Activated CD4-positive, alpha-beta memory T cell treated with anti-CD3 and anti-CD28 coated beads, Interleukin-2, amount 10 ng/mL, durations not matched to agents 7 days and 5 days (primary cell): ENCODE measurements around the gene CDK6. TPM values are rescaled to one million over a fixed set of nuclear protein-coding genes. Genes with fewer than 3 reads are reported as not detected.

Experiments used
- CTCF ChIA-PET: fragments of 350-600 bp; sonication (Branson Sonifier 250); formaldehyde crosslinking; loops from one replicate; lab custom pipeline; 2021; ENCODE audit warnings: antibody characterized with exemption, inconsistent platforms; lab: Charles Lee
- POLR2A ChIA-PET: fragments of 350-600 bp; sonication (Branson Sonifier 250); formaldehyde crosslinking; loops from one replicate; lab custom pipeline; 2021; ENCODE audit warnings: antibody characterized with exemption; lab: Charles Lee
- DNase-seq: peaks from one replicate; pipeline ENCODE4 v3.0.0-alpha.2; 2020
- H3K27ac Mint-ChIP-seq: one replicate; pipeline ENCODE4 v1.8.0; 2021; ENCODE audit warnings: mild to moderate bottlenecking, mixed read lengths
- H3K27me3 Mint-ChIP-seq: one replicate; pipeline ENCODE4 v1.8.0; 2021; ENCODE audit warnings: mixed read lengths
- H3K36me3 Mint-ChIP-seq: one replicate; pipeline ENCODE4 v1.8.0; 2021; ENCODE audit warnings: low read depth, mixed read lengths
- H3K4me1 Mint-ChIP-seq: one replicate; pipeline ENCODE4 v1.8.0; 2021; ENCODE audit warnings: mixed read lengths
- H3K4me3 Mint-ChIP-seq: one replicate; pipeline ENCODE4 v1.8.0; 2021; ENCODE audit warnings: mild to moderate bottlenecking, mixed read lengths
- H3K9me3 Mint-ChIP-seq: one replicate; pipeline ENCODE4 v1.8.0; 2021; ENCODE audit warnings: mixed read lengths
- total RNA-seq, 2 experiments: library from RNA; stranded (reverse); gene quantifications; one replicate each; pipeline ENCODE4 v1.2.3, GENCODE V29; 2021

The CDK6 gene
- total RNA-seq, 2 experiments from 2014 or later, result 105 TPM

DNA sequence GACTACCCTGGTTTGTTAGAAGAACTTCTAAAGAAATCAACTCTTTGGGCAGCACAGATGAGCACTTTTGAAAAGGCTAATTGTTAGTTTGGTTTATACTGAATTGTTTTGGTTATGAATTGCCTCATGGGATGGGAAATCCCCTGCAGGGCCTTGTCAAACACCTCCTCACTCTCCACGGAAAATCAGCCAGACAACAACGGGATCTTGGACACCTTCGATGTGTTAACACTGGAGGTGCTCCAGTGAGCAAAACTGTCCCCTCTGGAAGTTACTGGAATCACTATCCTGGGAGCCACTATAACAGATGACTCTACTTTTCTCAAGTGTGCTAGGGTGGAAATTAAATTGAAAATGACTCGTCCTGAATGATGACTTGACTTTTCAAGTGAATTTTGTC is 38.7 kb downstream of the CDK6 start:
- POLR2A ChIA-PET, result interaction anchor here (0.7 kb wide), 1 partner anchor 106 kb away, joined by 3 read pairs; no protein-coding TSS in a partner anchor
- no peak overlapping the region for H3K4me3 Mint-ChIP-seq
- peaks cover 42% of the 10 kb centered on the region for H3K4me1 Mint-ChIP-seq
- CTCF ChIA-PET, result no interaction called here
- DNase-seq, result no peak
- no peak overlapping the region for H3K27ac Mint-ChIP-seq
- H3K36me3 Mint-ChIP-seq, result peaks cover 19% of the 10 kb centered on the region
- no peaks in the 10 kb centered on the region for H3K9me3 Mint-ChIP-seq
- H3K27me3 Mint-ChIP-seq, result no peaks in the 10 kb centered on the region

DNA sequence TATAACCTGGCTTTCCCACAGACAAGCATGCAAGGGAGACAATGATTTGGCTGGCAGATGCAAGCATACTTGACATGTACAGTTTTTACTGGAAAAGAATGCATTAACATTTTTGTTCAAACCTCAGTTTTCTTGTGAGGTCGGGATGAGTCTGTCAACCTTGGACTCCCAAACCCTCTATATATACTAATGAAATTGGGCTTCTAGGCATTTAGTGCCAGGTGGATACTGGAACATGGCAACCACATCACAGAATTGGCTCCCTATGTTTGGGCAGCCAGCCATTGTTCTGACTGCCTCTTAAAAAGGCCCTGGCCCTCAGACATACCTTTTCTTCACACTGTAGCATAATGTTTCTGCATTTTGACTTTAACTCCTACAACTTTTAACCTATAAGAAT is 39.1 kb downstream of the CDK6 start:
- Mint-ChIP-seq H3K36me3 (peaks cover 22% of the 10 kb centered on the region), H3K27me3 (no peaks in the 10 kb centered on the region), H3K4me1 (peaks cover 41% of the 10 kb centered on the region), H3K4me3 (no peak overlapping the region), H3K9me3 (no peaks in the 10 kb centered on the region), H3K27ac (no peak overlapping the region)
- CTCF ChIA-PET, result no interaction called here
- POLR2A ChIA-PET, result interaction anchor here (0.7 kb wide), 1 partner anchor 107 kb away, joined by 3 read pairs; no protein-coding TSS in a partner anchor
- DNase-seq, result no peak

DNA sequence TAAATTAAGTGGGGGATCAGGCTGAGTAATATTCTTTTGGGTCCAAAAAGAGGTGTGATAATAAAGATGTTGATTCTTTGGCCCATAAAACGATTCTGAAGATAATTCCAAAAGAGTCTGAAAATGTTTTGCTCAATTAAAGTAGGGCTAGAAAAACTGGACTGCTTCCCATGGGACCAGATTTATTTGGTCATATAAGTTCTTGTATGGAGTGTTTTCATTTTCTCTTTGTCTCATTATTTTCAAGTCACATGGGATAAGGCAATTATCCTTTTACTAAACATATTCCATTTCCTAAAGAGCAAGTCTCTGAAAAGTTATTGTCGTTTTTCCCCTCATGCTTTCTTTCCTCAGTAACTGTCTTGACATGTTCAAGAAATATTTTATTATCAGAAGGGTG is 41.5 kb downstream of the CDK6 start:
- H3K27me3 Mint-ChIP-seq, result no peaks in the 10 kb centered on the region
- H3K36me3 Mint-ChIP-seq, result peaks cover 45% of the 10 kb centered on the region
- CTCF ChIA-PET, result no interaction called here
- H3K4me1 Mint-ChIP-seq, result peaks cover 47% of the 10 kb centered on the region
- H3K9me3 Mint-ChIP-seq, result peaks cover 14% of the 10 kb centered on the region
- H3K4me3 Mint-ChIP-seq, result no peak overlapping the region
- no peak for DNase-seq
- no peak overlapping the region for H3K27ac Mint-ChIP-seq
- POLR2A ChIA-PET, result interaction anchor here (1.4 kb wide), 1 partner anchor 15 kb away, joined by 4 read pairs; no protein-coding TSS in a partner anchor

DNA sequence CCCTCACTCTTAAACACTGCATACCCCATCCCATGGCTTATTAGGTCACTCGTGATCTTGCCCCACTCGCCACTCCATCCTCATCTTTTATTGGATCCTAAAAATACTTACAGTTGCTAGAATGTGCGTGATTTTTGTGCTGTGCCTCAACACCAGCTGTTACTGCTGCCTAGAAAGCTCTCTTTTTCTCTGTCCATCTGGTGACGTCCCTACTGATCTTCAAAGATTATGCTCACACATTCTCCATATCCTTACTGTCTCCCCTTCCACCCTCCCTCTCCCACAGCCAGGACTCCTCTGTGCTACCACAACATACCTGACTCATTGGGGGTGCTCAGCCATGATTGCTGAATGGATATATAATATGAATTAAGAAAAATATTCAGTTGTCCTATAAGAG is 42.0 kb downstream of the CDK6 start:
- CTCF ChIA-PET, result no interaction called here
- DNase-seq, result no peak
- H3K36me3 Mint-ChIP-seq, result peaks cover 49% of the 10 kb centered on the region
- no peak overlapping the region for H3K4me3 Mint-ChIP-seq
- peaks cover 48% of the 10 kb centered on the region for H3K4me1 Mint-ChIP-seq
- POLR2A ChIA-PET, result interaction anchor here (1.4 kb wide), 1 partner anchor 15 kb away, joined by 4 read pairs; no protein-coding TSS in a partner anchor
- no peak overlapping the region for H3K27ac Mint-ChIP-seq
- peaks cover 16% of the 10 kb centered on the region for H3K9me3 Mint-ChIP-seq
- H3K27me3 Mint-ChIP-seq, result no peaks in the 10 kb centered on the region

DNA sequence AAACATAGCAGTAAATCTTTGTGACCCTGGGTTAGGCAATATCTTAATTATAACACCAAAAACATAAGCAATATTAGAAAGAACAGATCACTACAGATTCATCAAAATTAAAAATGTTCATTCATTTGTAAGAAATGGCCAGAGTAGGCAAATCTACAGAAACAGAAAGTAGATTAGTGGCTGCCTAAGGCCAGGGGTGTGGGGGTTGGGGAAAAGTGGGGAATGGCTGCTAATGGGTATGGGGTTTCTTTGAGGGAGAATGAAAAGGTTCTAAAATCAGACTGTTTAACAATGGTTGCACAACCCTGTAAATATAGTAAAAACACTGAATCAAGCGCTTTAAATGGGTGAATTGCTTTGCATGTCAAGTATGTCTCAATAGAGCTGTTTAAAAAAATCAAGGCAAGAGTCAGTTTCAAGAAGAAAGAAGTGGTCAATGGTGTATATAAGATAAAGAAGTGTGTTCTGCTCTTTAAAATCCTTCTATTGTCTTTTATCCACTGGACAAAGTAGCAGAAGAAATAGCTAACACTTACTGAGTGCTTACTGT is 42.6 kb downstream of the CDK6 start:
- ChIA-PET POLR2A (interaction anchor here (1.1 to 1.4 kb wide), 2 partner anchors 11 to 16 kb away, joined by 4 to 5 read pairs; no protein-coding TSS in a partner anchor), CTCF (no interaction called here)
- Mint-ChIP-seq H3K27me3 (no peaks in the 10 kb centered on the region), H3K36me3 (peaks cover 56% of the 10 kb centered on the region), H3K4me1 (peaks cover 48% of the 10 kb centered on the region), H3K9me3 (peaks cover 16% of the 10 kb centered on the region), H3K4me3 (no peak overlapping the region), H3K27ac (no peak overlapping the region)
- DNase-seq, result no peak

DNA sequence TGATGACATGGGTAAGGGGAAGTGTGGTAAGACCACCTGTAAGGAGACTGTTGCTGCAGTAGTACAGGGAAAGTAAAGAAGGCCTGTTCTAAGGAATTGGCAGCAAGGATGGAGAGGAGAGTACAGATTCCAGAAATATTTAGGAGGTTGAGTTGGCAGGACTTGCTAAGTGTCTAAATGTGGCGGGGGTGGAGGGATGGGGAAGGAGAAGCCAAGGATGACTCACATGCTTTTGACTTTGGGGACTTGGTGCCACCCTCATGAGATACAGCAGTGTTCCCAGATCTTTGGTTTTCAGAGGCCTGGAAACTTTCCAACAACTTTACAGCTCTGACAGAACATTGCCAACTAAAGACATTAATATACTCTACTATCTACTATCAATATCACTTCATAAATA is 45.4 kb downstream of the CDK6 start:
- DNase-seq, result no peak
- Mint-ChIP-seq H3K4me1 (peaks cover 53% of the 10 kb centered on the region), H3K9me3 (peaks cover 20% of the 10 kb centered on the region), H3K4me3 (no peak overlapping the region), H3K36me3 (peaks cover 61% of the 10 kb centered on the region), H3K27me3 (no peaks in the 10 kb centered on the region), H3K27ac (no peak overlapping the region)
- POLR2A ChIA-PET, result no interaction called here
- CTCF ChIA-PET, result no interaction called here

DNA sequence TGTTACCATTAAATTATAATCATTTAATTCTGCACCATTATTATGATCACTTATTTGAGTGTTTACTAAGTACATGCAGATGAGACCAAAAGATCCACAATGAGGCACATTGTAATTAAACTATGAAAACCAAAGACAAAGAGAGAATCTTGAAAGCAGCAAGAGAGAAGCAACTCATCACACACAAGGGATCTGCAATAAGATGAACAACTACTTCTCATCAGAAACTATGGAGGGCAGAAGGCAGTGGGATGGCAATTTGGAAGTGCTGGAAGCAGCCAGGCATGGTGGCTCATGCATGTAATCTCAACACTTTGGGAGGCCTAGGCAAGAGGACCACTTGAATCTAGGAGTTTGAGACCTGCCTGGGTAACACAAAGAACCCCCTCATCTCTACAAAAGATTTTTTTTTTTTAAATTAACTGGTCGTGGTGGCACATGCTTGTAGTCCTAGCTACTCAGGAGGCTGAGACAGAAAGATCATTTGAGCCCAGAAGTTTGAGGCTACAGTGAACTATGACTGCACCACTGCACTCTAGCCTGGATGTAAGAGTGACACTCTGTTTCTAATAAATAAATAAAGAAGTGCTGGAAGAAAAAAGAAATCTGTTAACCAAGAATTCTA is 47.7 kb downstream of the CDK6 start:
- Mint-ChIP-seq H3K9me3 (peaks cover 20% of the 10 kb centered on the region), H3K4me1 (peaks cover 48% of the 10 kb centered on the region), H3K4me3 (no peak overlapping the region), H3K36me3 (peaks cover 67% of the 10 kb centered on the region), H3K27me3 (no peaks in the 10 kb centered on the region), H3K27ac (no peak overlapping the region)
- no peak for DNase-seq
- ChIA-PET CTCF (no interaction called here), POLR2A (no interaction called here)

DNA sequence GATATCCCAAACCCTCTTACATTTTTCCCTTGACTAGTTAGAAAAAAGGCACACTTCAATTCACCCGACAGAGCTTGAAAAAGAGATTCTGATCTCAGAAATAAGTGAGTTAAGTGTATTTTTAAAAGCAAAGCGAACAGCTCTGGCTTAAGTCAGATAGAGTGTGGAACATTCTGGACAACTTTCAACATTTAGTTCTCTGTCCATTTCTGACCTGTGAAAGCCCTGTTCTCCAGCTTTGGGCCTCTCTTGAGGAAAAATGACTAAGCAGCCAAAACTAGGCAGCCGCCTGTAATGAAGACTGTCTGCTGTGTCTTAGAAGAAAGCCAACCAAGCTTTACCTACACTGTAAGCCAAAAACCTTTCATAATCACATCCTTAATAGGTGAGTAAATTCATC is 50.5 kb downstream of the CDK6 start:
- Mint-ChIP-seq H3K27me3 (no peaks in the 10 kb centered on the region), H3K36me3 (peaks cover 58% of the 10 kb centered on the region), H3K4me3 (no peak overlapping the region), H3K9me3 (peaks cover 17% of the 10 kb centered on the region), H3K27ac (no peak overlapping the region), H3K4me1 (peaks cover 50% of the 10 kb centered on the region)
- DNase-seq, result no peak
- ChIA-PET CTCF (no interaction called here), POLR2A (no interaction called here)

DNA sequence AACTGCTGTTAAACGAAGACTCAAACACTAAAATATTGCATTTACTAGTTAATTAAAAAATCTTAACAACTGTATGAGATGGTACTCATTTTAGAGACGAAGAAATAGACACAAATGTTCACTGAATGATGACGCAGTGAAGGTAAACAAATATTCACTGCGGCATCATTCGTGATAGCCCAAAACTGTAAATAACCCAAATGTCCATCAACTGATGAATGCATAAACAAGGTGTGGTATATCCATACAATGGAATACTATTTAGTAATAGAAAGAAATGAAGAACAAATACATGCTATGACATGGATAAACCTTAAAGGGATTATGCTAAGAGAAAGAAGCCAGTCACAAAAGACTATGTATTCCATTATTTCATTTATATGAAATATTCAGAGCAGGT is 51.4 kb downstream of the CDK6 start:
- Mint-ChIP-seq H3K4me1 (peaks cover 43% of the 10 kb centered on the region), H3K4me3 (no peak overlapping the region)

DNA sequence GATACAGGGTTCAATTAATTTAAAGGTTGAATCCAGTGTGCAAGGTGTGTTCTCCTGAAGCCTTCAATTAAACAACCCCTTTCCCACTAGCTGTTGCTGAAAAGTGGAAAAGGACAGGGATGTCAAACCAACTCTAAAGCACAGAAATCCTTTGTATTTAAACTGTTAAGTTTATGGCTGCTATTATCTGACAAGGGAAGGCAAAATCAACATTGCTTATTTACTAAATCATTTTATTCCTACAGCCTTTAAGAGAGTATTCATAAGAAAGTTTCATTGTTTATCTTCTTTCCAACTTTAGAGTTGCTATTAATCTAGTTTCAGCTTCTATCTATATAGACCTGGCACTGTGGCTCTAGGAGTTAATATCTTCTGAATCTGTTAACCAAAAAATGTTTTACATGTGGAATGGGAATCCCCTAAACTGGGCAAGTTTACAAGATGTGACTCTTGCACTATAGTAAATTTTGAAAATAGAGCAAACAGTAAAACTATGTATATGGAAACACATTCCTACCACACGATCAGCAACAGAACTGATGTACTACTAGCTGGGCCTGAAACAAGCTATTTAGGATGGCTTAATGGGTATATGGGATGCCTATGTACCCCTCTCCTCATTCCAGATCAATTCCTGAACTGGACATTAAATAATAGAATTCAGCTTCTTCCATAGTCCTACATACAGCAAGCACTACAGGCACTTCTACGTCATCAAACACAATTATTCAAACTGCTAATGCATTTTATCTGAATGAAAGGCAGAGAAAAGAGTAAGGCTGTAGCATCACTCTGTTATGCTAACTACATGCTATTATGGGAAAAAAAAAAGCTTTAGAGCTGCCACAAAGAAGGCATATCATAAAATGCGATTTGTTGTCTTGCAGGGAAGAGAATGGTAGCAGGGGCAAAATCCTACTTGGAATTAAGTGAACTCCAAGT is 52.8 kb downstream of the CDK6 start:
- no peak overlapping the region for H3K27ac Mint-ChIP-seq
- H3K4me3 Mint-ChIP-seq, result no peak overlapping the region
- peaks cover 40% of the 10 kb centered on the region for H3K4me1 Mint-ChIP-seq
- peaks cover 39% of the 10 kb centered on the region for H3K36me3 Mint-ChIP-seq
- ChIA-PET CTCF (interaction anchor here (0.6 to 1.0 kb wide), 2 partner anchors 13 to 190 kb away, joined by 3 to 4 read pairs; no protein-coding TSS in a partner anchor), POLR2A (interaction anchor here (1.0 to 1.6 kb wide), 3 partner anchors 9 to 49 kb away, joined by 3 to 5 read pairs (median 3); no protein-coding TSS in a partner anchor)
- H3K27me3 Mint-ChIP-seq, result no peaks in the 10 kb centered on the region
- H3K9me3 Mint-ChIP-seq, result peaks cover 10% of the 10 kb centered on the region
- DNase-seq, result no peak

More for the DNA sequence above, 51.4 kb downstream of the CDK6 start:
- Mint-ChIP-seq H3K9me3 (peaks cover 11% of the 10 kb centered on the region), H3K27me3 (no peaks in the 10 kb centered on the region), H3K27ac (no peak overlapping the region), H3K36me3 (peaks cover 50% of the 10 kb centered on the region)
- POLR2A ChIA-PET, result no interaction called here
- CTCF ChIA-PET, result no interaction called here
- no peak for DNase-seq

DNA sequence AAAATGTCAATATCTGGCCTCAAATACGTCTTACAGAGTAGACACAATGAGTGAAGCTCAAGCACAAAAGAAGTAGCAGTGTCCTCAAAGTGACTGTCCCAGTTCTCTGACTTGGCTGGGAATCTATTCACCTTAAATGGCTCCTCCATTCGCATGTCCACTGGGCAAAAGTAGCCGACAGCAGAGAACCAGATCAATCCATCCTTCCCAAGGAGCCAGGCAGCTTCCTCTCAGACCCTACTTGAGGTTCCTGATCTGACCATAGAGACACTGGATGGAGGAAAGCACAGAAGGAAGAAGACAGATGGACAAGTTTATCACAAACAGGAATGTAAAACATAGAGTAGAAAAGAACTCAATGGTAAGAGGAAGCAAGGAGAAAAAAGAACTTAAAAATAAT is 53.5 kb downstream of the CDK6 start:
- Mint-ChIP-seq H3K27me3 (no peaks in the 10 kb centered on the region), H3K36me3 (peaks cover 40% of the 10 kb centered on the region), H3K4me1 (peaks cover 39% of the 10 kb centered on the region), H3K27ac (no peak overlapping the region), H3K4me3 (no peak overlapping the region), H3K9me3 (peaks cover 8% of the 10 kb centered on the region)
- POLR2A ChIA-PET, result interaction anchor here (1.0 to 1.6 kb wide), 3 partner anchors 10 to 50 kb away, joined by 3 to 5 read pairs (median 3); no protein-coding TSS in a partner anchor
- no peak for DNase-seq
- CTCF ChIA-PET, result interaction anchor here (1.0 kb wide), 1 partner anchor 13 kb away, joined by 4 read pairs; no protein-coding TSS in a partner anchor

DNA sequence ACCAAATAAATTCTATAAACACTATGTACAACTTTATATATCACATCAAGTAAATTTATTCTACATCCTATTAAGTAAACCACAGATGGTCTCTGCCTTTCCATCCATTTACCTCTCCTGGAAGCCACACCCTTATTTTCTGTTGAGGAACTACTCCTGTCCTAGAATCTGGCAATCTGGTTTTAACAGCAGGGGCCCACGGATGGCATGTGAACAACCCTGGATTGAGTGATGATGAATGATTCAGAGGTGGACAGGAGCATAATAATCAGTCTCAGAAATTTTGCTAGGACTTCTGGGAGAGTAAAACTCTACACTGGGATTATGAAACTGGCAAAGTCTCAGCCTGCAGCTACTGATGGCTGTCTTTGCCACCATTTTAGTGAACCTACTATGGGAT is 54.1 kb downstream of the CDK6 start:
- H3K27me3 Mint-ChIP-seq, result no peaks in the 10 kb centered on the region
- peaks cover 39% of the 10 kb centered on the region for H3K4me1 Mint-ChIP-seq
- no peak for DNase-seq
- CTCF ChIA-PET, result interaction anchor here (0.7 kb wide), 1 partner anchor 641 kb away, joined by 3 read pairs; no protein-coding TSS in a partner anchor
- H3K27ac Mint-ChIP-seq, result no peak overlapping the region
- POLR2A ChIA-PET, result interaction anchor here (1.1 to 1.6 kb wide), 2 partner anchors 16 to 51 kb away, joined by 3 read pairs; no protein-coding TSS in a partner anchor
- H3K36me3 Mint-ChIP-seq, result peaks cover 44% of the 10 kb centered on the region
- H3K4me3 Mint-ChIP-seq, result no peak overlapping the region
- H3K9me3 Mint-ChIP-seq, result peaks cover 8% of the 10 kb centered on the region
